ENCODE results near the gene IPO7.

- TF ChIP-seq CTCF (conservative IDR thresholded peaks at IDR 0.05; ENCODE audit: low read depth, low read length) = no peak
- no peak for TF ChIP-seq EZH2 (IDR thresholded peaks at IDR 0.05; ENCODE audit: low read length, unreplicated experiment)
- TF ChIP-seq EZH2phosphoT487 (IDR thresholded peaks at IDR 0.05; ENCODE audit: borderline replicate concordance, low read length) = no peak
Measured at GRCh38 chr11:9473408-9473807, 89.0 kb downstream of the IPO7 start.

All from PC-3 (cell line).